GM19240 (cell line): ENCODE data around the gene CNOT1.

Source experiments
- DNase-seq: peaks from one replicate; pipeline ENCODE4 v3.0.0; 2011; ENCODE audit warnings: low spot score; ENCODE audit not compliant: insufficient read length

CNOT1 gene

GRCh38 chr16:58518980-58519368 is 110.7 kb downstream of the CNOT1 start:
- DNase-seq, result no peak

GRCh38 chr16:58518083-58518979 is 111.3 kb downstream of the CNOT1 start:
- DNase-seq, result peak; percentile 53

- DNase-seq, result no peak
Measured at GRCh38 chr16:58516768-58517107, 112.9 kb downstream of the CNOT1 start.

- DNase-seq, result peak; percentile 55
Measured at GRCh38 chr16:58515871-58516767, 113.5 kb downstream of the CNOT1 start.

- peak; percentile 80 for DNase-seq
Measured at GRCh38 chr16:58515125-58515870, 114.3 kb downstream of the CNOT1 start, which contains the start of gene SETD6. Gene SETD6 (plus strand): TSS chr16:58515517. CDS start chr16:58515538, 21 bp downstream.

- DNase-seq, result no peak
Measured at GRCh38 chr16:58513874-58514273, 115.8 kb downstream of the CNOT1 start.

- DNase-seq, result peak; percentile 59
Measured at GRCh38 chr16:58511933-58512815, 117.5 kb downstream of the CNOT1 start.

- DNase-seq, result no peak
Measured at GRCh38 chr16:58510776-58511628, 118.6 kb downstream of the CNOT1 start.

GRCh38 chr16:58510097-58510775 is 119.4 kb downstream of the CNOT1 start:
- DNase-seq, result no peak

- no peak for DNase-seq
Measured at GRCh38 chr16:58509256-58510096, 120.2 kb downstream of the CNOT1 start.

GRCh38 chr16:58508671-58509251 is 120.9 kb downstream of the CNOT1 start:
- DNase-seq, result no peak

- DNase-seq, result no peak
Measured at GRCh38 chr16:58507963-58508670, 121.5 kb downstream of the CNOT1 start.

GRCh38 chr16:58507195-58507962 is 122.2 kb downstream of the CNOT1 start:
- no peak for DNase-seq

GRCh38 chr16:58506241-58507194 is 123.1 kb downstream of the CNOT1 start:
- no peak for DNase-seq
